ENCODE results near the gene CRYBG2.

CRYBG2 gene

DNA sequence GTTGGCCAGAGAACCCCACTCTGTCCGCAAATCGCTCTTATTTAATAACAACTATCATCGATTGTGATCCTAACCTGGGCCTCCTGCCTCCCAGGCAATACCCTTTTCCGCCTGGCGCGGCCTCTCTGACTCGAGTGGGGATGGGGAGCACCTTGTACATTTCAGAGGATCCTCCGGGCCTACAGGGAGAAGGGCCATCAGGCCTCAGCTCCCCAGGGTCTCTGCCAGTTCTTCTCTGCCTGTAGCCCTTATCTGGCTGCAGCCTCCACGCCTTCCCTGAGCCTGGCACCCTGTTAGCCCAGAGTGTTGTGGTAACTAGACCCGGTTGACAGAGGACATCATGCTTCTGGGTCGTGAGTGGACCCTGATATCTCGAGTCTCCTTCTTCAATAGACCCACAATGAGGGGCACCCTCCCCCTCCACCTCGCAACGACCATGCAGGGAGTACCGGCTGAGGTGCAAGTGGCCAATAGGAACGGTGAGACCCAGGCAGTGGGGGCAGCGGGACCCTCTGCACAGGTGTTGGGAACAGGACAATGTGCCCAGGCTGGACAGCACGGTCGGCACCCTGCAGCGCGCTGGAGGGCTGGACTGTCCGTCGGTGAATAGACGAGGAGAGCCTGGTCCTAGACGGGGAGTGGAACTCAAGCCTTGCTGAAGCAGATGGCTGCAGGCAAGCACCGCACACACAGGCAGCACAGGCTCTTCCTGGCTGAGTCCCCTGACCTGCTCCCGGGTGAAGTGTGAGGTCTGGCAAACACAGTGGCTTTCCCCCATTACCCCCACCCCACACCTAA lies 7.1 kb upstream of the CRYBG2 start:
- CTCF ChIA-PET, result interaction anchor here (0.8 kb wide), 1 partner anchor 238 kb away, joined by 3 read pairs; no protein-coding TSS in a partner anchor

DNA sequence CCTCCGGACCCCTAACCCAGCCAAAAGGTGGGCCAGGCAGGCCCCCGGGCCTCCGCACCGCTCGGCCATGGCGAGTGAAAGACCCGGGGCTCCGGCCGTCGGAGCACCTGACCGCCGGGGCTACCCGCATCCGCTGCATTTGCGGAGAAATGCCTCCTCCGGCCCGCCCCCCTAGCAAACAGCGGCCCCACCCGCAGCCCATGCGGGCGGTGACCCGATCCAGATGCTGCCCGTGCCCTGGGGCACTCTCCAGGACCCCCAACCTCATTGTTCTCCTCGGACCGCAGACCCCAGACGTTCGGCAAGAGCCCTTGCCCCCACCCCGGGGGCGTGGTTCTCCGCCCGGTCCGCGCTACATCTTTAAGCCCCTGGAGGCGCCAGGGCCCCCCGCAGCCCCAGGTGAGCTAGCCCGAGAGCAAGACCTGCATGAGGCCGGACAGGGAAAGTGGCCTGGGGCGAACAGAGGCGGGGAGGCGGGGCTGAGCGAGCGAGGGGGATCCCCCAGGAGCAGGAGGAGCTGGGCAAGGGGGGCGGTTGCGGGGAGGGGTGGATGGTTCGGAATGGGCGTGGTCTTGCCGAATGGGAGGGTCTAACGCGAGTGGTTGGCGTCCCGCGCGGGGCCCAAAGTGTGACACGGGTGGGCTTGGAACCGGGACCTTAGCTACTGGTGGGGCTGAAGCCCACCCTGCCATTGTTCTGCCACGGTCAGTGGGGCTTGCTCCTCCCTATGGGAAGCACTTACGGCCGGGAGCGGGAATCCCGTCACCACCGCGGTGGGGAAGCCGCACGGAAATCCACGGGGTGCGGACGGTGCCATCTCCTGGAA lies 6.3 kb upstream of the CRYBG2 start:
- POLR2A ChIA-PET, result no interaction called here
- DNase-seq (ENCODE audit: extremely low spot score), result no peak
- TF ChIP-seq TARDBP (IDR thresholded peaks at IDR 0.05), result no peak
- no peak for TF ChIP-seq FOXM1 (IDR thresholded peaks at IDR 0.05; ENCODE audit: borderline replicate concordance)
- no peak for TF ChIP-seq ARNT (IDR thresholded peaks at IDR 0.05)
- TF ChIP-seq L3MBTL2 (conservative IDR thresholded peaks at IDR 0.05), result no peak
- TF ChIP-seq LEF1 (IDR thresholded peaks at IDR 0.05; ENCODE audit: borderline replicate concordance), result no peak
- CTCF ChIA-PET, result interaction anchor here (0.6 to 0.8 kb wide), 2 partner anchors 15 to 239 kb away, joined by 3 read pairs; no protein-coding TSS in a partner anchor

More for the DNA sequence above, 7.1 kb upstream of the CRYBG2 start:
- DNase-seq (ENCODE audit: extremely low spot score), result no peak
- POLR2A ChIA-PET, result no interaction called here
- TF ChIP-seq FOXM1 (IDR thresholded peaks at IDR 0.05; ENCODE audit: borderline replicate concordance) (no peak), L3MBTL2 (conservative IDR thresholded peaks at IDR 0.05) (no peak), ZNF384 (IDR thresholded peaks at IDR 0.05) (no peak)

GRCh38 chr1:26358411-26359384 lies 4.8 kb upstream of the CRYBG2 start:
- TF ChIP-seq NFRKB (IDR thresholded peaks at IDR 0.05), result no peak
- TF ChIP-seq BHLHE40 (IDR thresholded peaks at IDR 0.05; ENCODE audit: borderline replicate concordance), result no peak
- TF ChIP-seq ELF4 (IDR thresholded peaks at IDR 0.05), result no peak
- CTCF ChIA-PET, result interaction anchor here (1.2 to 1.7 kb wide), 2 partner anchors 58 to 74 kb away, joined by 3 read pairs; no protein-coding TSS in a partner anchor

DNA sequence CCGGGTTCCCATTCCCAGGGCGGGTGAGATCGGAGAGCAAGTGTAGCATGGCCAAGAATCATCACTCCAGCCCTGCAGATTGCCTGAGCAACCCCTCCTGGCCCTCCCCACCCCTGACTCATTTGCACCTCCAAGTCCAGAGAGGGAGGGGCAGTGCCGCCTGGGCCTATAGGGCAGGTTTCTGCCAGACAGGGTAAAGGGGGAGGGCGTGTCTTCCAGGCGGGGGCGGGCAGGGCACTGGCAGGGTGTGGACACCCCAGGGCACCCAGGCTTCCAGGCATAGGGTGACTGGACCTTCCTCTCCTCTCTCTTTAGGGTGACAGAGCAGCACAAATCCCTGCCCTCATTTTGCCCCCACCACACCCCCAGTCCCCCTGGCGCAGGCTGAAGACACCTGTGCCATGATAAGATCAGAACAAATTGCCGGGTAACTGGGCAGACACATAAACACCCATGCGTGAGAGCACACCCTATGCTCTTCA lies 3.2 kb upstream of the CRYBG2 start:
- CTCF ChIA-PET, result no interaction called here
- DNase-seq (ENCODE audit: extremely low spot score), result no peak
- POLR2A ChIA-PET, result no interaction called here
- TF ChIP-seq TARDBP (IDR thresholded peaks at IDR 0.05) (no peak), HDGF (IDR thresholded peaks at IDR 0.05; ENCODE audit: borderline replicate concordance) (no peak), CTBP1 (IDR thresholded peaks at IDR 0.05; ENCODE audit: borderline replicate concordance) (no peak), ARNT (IDR thresholded peaks at IDR 0.05) (no peak)

More at GRCh38 chr1:26358411-26359384, 4.8 kb upstream of the CRYBG2 start:
- POLR2A ChIA-PET, result no interaction called here
- no peak for DNase-seq (ENCODE audit: extremely low spot score)

- DNase-seq (ENCODE audit: extremely low spot score), result no peak
- ChIA-PET CTCF (no interaction called here), POLR2A (no interaction called here)
- TF ChIP-seq PKNOX1 (IDR thresholded peaks at IDR 0.05) (no peak), ZNF384 (IDR thresholded peaks at IDR 0.05) (no peak), L3MBTL2 (conservative IDR thresholded peaks at IDR 0.05) (no peak), BHLHE40 (IDR thresholded peaks at IDR 0.05; ENCODE audit: borderline replicate concordance) (no peak), FOXK2 (IDR thresholded peaks at IDR 0.05) (no peak), ARNT (IDR thresholded peaks at IDR 0.05) (no peak), LEF1 (IDR thresholded peaks at IDR 0.05; ENCODE audit: borderline replicate concordance) (no peak), FOXM1 (IDR thresholded peaks at IDR 0.05; ENCODE audit: borderline replicate concordance) (no peak), SUZ12 (IDR thresholded peaks at IDR 0.05) (no peak), FOXA1 (IDR thresholded peaks at IDR 0.05) (no peak), SP1 (IDR thresholded peaks at IDR 0.05) (no peak), CTBP1 (IDR thresholded peaks at IDR 0.05; ENCODE audit: borderline replicate concordance) (no peak), ELF4 (IDR thresholded peaks at IDR 0.05) (no peak), TARDBP (IDR thresholded peaks at IDR 0.05) (no peak), HDGF (IDR thresholded peaks at IDR 0.05; ENCODE audit: borderline replicate concordance) (no peak)
Measured at GRCh38 chr1:26356106-26356505, 2.2 kb upstream of the CRYBG2 start.

DNA sequence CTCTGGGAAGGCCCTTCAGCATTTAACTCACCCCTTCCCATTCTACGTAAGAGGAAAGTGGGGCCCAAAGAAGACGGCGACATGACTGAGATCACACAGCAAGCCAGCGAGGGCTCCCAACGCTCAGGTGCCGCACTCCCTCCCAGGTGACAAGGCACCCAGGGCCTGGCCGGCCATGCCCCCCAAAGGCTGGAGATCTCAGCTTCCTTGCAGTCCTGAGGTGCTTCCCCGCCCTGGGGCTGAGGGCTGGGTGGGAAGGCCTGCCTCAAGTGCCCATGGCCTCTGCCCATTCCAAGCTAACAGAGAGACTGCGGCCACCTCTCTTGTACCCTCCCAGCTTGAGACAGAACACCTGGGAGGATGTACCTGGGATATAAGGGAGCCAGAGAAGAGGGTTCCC lies 1.0 kb upstream of the CRYBG2 start:
- TF ChIP-seq SP1 (IDR thresholded peaks at IDR 0.05), result no peak
- no peak for TF ChIP-seq FOXA1 (IDR thresholded peaks at IDR 0.05)
- no peak for TF ChIP-seq TARDBP (IDR thresholded peaks at IDR 0.05)
- no peak for TF ChIP-seq LEF1 (IDR thresholded peaks at IDR 0.05; ENCODE audit: borderline replicate concordance)
- no peak for TF ChIP-seq PKNOX1 (IDR thresholded peaks at IDR 0.05)
- no peak for TF ChIP-seq FOXM1 (IDR thresholded peaks at IDR 0.05; ENCODE audit: borderline replicate concordance)
- ChIA-PET CTCF (interaction anchor here (0.9 kb wide), 1 partner anchor 62 kb away, joined by 3 read pairs; no protein-coding TSS in a partner anchor), POLR2A (no interaction called here)
- DNase-seq (ENCODE audit: extremely low spot score), result no peak
